H9 (cell line): ENCODE results near the gene LRRC74B. TPM values are rescaled to one million over a fixed set of nuclear protein-coding genes. Genes with fewer than 3 reads are reported as not detected.
"Not testable (repeated sequence)": the region's sequence is repeated elsewhere in the genome, so short reads cannot be mapped to it uniquely, and the experiment has no call there.

Experiments used
- DNase-seq: peaks from one replicate; pipeline ENCODE4 v3.0.0-alpha.2; 2017
- H2AFZ ChIP-seq: one replicate; pipeline ENCODE4 v1.6.1; 2013; ENCODE audit warnings: mild to moderate bottlenecking, low read length, control low read depth, moderate library complexity
- H2AK5ac ChIP-seq: 2 replicates; pipeline ENCODE4 v1.6.1; 2013; ENCODE audit warnings: low read length, control low read depth, mixed read lengths; ENCODE audit not compliant: insufficient read length
- H2BK120ac ChIP-seq: one replicate; pipeline ENCODE4 v1.6.1; 2013; ENCODE audit warnings: low read depth, mild to moderate bottlenecking, low read length, control low read depth, inconsistent platforms; ENCODE audit not compliant: poor library complexity, severe bottlenecking
- H2BK12ac ChIP-seq: 2 replicates; pipeline ENCODE4 v1.6.1; 2013; ENCODE audit warnings: low read length, control low read depth, mixed read lengths, low read depth; ENCODE audit not compliant: insufficient read length
- H2BK15ac ChIP-seq: 2 replicates; pipeline ENCODE4 v1.6.1; 2013; ENCODE audit warnings: low read depth, low read length, control low read depth
- H2BK20ac ChIP-seq: one replicate; pipeline ENCODE4 v1.6.1; 2013; ENCODE audit warnings: low read depth, mild to moderate bottlenecking, low read length, control low read depth, inconsistent platforms; ENCODE audit not compliant: poor library complexity, severe bottlenecking
- H2BK5ac ChIP-seq: 2 replicates; pipeline ENCODE4 v1.6.1; 2013; ENCODE audit warnings: low read length, control low read depth, mixed read lengths; ENCODE audit not compliant: insufficient read length
- H3K14ac ChIP-seq: 2 replicates; pipeline ENCODE4 v1.6.1; 2013; ENCODE audit warnings: low read length, control low read depth; ENCODE audit not compliant: insufficient read depth
- H3K18ac ChIP-seq: 2 replicates; pipeline ENCODE4 v1.6.1; 2013; ENCODE audit warnings: low read depth, mild to moderate bottlenecking, mixed read lengths, low read length, control low read depth; ENCODE audit not compliant: insufficient read length
- H3K23ac ChIP-seq: 2 replicates; pipeline ENCODE4 v1.6.1; 2013; ENCODE audit warnings: low read length, control low read depth, mixed read lengths, low read depth; ENCODE audit not compliant: insufficient read length
- H3K23me2 ChIP-seq: 2 replicates; pipeline ENCODE4 v1.6.1; 2013; ENCODE audit warnings: low read depth, mild to moderate bottlenecking, mixed read lengths, low read length, control low read depth; ENCODE audit not compliant: insufficient read length, poor library complexity, severe bottlenecking
- H3K27ac ChIP-seq: 2 replicates; pipeline ENCODE4 v1.5.1; 2013; ENCODE audit warnings: low read length, control low read depth, mixed read lengths, low read depth; ENCODE audit not compliant: insufficient read length
- H3K27me3 ChIP-seq: 2 replicates; pipeline ENCODE4 v1.6.1; 2013; ENCODE audit warnings: low read length, control low read depth, inconsistent platforms; ENCODE audit not compliant: insufficient read depth
- H3K4ac ChIP-seq: 2 replicates; pipeline ENCODE4 v1.6.1; 2013; ENCODE audit warnings: low read depth, mild to moderate bottlenecking, control low read depth, inconsistent platforms, low read length, moderate library complexity
- H3K4me1 ChIP-seq: 2 replicates; pipeline ENCODE4 v1.6.1; 2013; ENCODE audit warnings: low read length, control low read depth, inconsistent platforms; ENCODE audit not compliant: insufficient read depth
- H3K4me2 ChIP-seq: 2 replicates; pipeline ENCODE4 v1.6.1; 2013; ENCODE audit warnings: low read length, control low read depth, mixed read lengths; ENCODE audit not compliant: insufficient read length, insufficient read depth
- H3K56ac ChIP-seq: 2 replicates; pipeline ENCODE4 v1.6.1; 2013; ENCODE audit warnings: low read depth, mild to moderate bottlenecking, mixed read lengths, low read length, control low read depth; ENCODE audit not compliant: insufficient read length
- H3K79me1 ChIP-seq: 2 replicates; pipeline ENCODE4 v1.6.1; 2013; ENCODE audit warnings: low read depth, mild to moderate bottlenecking, moderate library complexity, low read length, control low read depth, inconsistent platforms; ENCODE audit not compliant: insufficient read depth, poor library complexity, severe bottlenecking
- H3K79me2 ChIP-seq: 2 replicates; pipeline ENCODE4 v1.6.1; 2013; ENCODE audit warnings: low read length, control low read depth, inconsistent platforms; ENCODE audit not compliant: insufficient read depth
- H3K9ac ChIP-seq: 2 replicates; pipeline ENCODE4 v1.6.1; 2013; ENCODE audit warnings: low read length, control low read depth, mixed read lengths; ENCODE audit not compliant: insufficient read length; ENCODE audit errors: extremely low read depth
- H3K9me3 ChIP-seq: one replicate; pipeline ENCODE4 v1.6.1; 2013; ENCODE audit warnings: low read depth, low read length, inconsistent platforms; ENCODE audit not compliant: control insufficient read depth
- H3T11ph ChIP-seq: one replicate; pipeline ENCODE4 v1.6.1; 2013; ENCODE audit warnings: mild to moderate bottlenecking, low read length, control low read depth, inconsistent platforms
- H4K20me1 ChIP-seq: one replicate; pipeline ENCODE4 v1.6.1; 2013; ENCODE audit not compliant: control insufficient read depth, insufficient read length, insufficient read depth
- H4K5ac ChIP-seq: 2 replicates; pipeline ENCODE4 v1.6.1; 2013; ENCODE audit warnings: low read depth, mild to moderate bottlenecking, mixed read lengths, low read length, control low read depth; ENCODE audit not compliant: insufficient read length
- H4K8ac ChIP-seq: replicated peaks from 2 replicates; pipeline ENCODE4 v1.6.1; 2013; ENCODE audit warnings: low read length, control low read depth, mixed read lengths, low read depth; ENCODE audit not compliant: insufficient read length
- H4K91ac ChIP-seq: 2 replicates; pipeline ENCODE4 v1.6.1; 2013; ENCODE audit warnings: low read depth, mild to moderate bottlenecking, moderate library complexity, mixed read lengths, low read length, control low read depth; ENCODE audit not compliant: insufficient read length
- H3K27ac Mint-ChIP-seq, 3 experiments: 2 replicates in 2 of 3; 3 replicates in 1 of 3; pipeline ENCODE4 v1.8.0; 2020 to 2021; ENCODE audit warnings: mixed read lengths in 3 of 3, mild to moderate bottlenecking in 1 of 3, moderate library complexity in 1 of 3
- H3K27me3 Mint-ChIP-seq: 2 replicates; pipeline ENCODE4 v1.8.0; 2021; ENCODE audit warnings: low read depth, mild to moderate bottlenecking, moderate library complexity, mixed read lengths
- H3K36me3 Mint-ChIP-seq, 3 experiments: 2 replicates in 2 of 3; 3 replicates in 1 of 3; pipeline ENCODE4 v1.8.0; 2020 to 2021; ENCODE audit warnings: low read depth in 3 of 3, mixed read lengths in 3 of 3; ENCODE audit not compliant: insufficient read depth in 1 of 3
- H3K4me1 Mint-ChIP-seq, 2 experiments: 2 replicates each; pipeline ENCODE4 v1.8.0; 2020; ENCODE audit warnings: mixed read lengths in 2 of 2
- H3K4me3 Mint-ChIP-seq, 2 experiments: 2 replicates in 1 of 2; 3 replicates in 1 of 2; pipeline ENCODE4 v1.8.0; 2020 to 2021; ENCODE audit warnings: mild to moderate bottlenecking in 2 of 2, mixed read lengths in 2 of 2, moderate library complexity in 1 of 2
- H3K9me3 Mint-ChIP-seq, 2 experiments: 2 replicates in 1 of 2; 3 replicates in 1 of 2; pipeline ENCODE4 v1.8.0; 2020; ENCODE audit warnings: mild to moderate bottlenecking in 2 of 2, mixed read lengths in 2 of 2, moderate library complexity in 1 of 2
- CTCF ChIP-seq: fragments of 200-600 bp; sonication (generic); conservative IDR thresholded peaks from 3 replicates; pipeline ENCODE4 v1.8.0; 2021; ENCODE audit warnings: antibody characterized with exemption, mild to moderate bottlenecking
- WGBS: extraction: QIAGEN DNeasy Blood & Tissue Kit; methylation state at CpG from one replicate; pipeline ENCODE4 v1.1.7; 2013; ENCODE audit warnings: missing lambda C conversion rate, low lambda C conversion rate, mixed read lengths; ENCODE audit not compliant: insufficient read length; ENCODE audit errors: extremely low coverage; 5-methylcytosine and 5-hydroxymethylcytosine counted together
- total RNA-seq: library from RNA; stranded (reverse); gene quantifications from 2 replicates; pipeline ENCODE4 v1.2.1, GENCODE V29; 2021

The LRRC74B gene
- total RNA-seq, 1 experiment from 2014 or later: not detected

GRCh38 chr22:21055880-21056319 is 10.2 kb downstream of the LRRC74B start:
- Histone ChIP-seq H3K27me3 (no peaks in the 10 kb centered on the region), H3K23me2 (no peaks in the 10 kb centered on the region), H3K23ac (no peak overlapping the region), H3K18ac (no peak overlapping the region), H4K91ac (no peak overlapping the region), H3T11ph (no peak overlapping the region), H3K27ac (no peak overlapping the region), H4K5ac (no peak overlapping the region), H3K9ac (no peak overlapping the region), H3K4me1 (peaks cover 5% of the 10 kb centered on the region; the same call in 1 of the 2 replicates), H4K20me1 (no peaks in the 10 kb centered on the region), H2BK5ac (no peak overlapping the region), H3K56ac (no peak overlapping the region), H3K79me2 (no peaks in the 10 kb centered on the region), H2BK20ac (no peak overlapping the region), H2AK5ac (no peak overlapping the region), H2BK120ac (no peak overlapping the region), H2BK12ac (no peak overlapping the region), H4K8ac (no peak overlapping the region), H2AFZ (no peak overlapping the region), H3K14ac (no peak overlapping the region), H3K4ac (no peak overlapping the region), H3K9me3 (no peaks in the 10 kb centered on the region), H2BK15ac (no peak overlapping the region), H3K4me2 (no peak overlapping the region), H3K79me1 (no peaks in the 10 kb centered on the region)
- Mint-ChIP-seq H3K4me1 (peaks cover 26 to 37% of the 10 kb centered on the region in 2 experiments), H3K4me3 (no peak overlapping the region), H3K9me3 (no peaks in the 10 kb centered on the region; a peak in 1 of 5 replicates), H3K27me3 (peaks cover 7% of the 10 kb centered on the region), H3K27ac (peak overlapping the region in 1 of 3 experiments; percentile 44; a peak in 1 of 7 replicates), H3K36me3 (no peaks in the 10 kb centered on the region)
- TF ChIP-seq CTCF: no peak
- peak; percentile 60 for DNase-seq
- WGBS: no CpG with 5 or more reads among the region's 7 CpGs

GRCh38 chr22:21060363-21060762 is 14.6 kb downstream of the LRRC74B start:
- not testable (repeated sequence) for H3K79me2 ChIP-seq, H2BK120ac ChIP-seq, H3K56ac ChIP-seq, H3K4me2 ChIP-seq, H4K91ac ChIP-seq, H3K27me3 Mint-ChIP-seq, H3K27me3 ChIP-seq, H4K8ac ChIP-seq, H3K9me3 Mint-ChIP-seq, H2BK5ac ChIP-seq, H3K27ac ChIP-seq, H4K5ac ChIP-seq, H3K14ac ChIP-seq, H2AK5ac ChIP-seq, H2AFZ ChIP-seq, H3K9ac ChIP-seq, H3K27ac Mint-ChIP-seq, H3K23me2 ChIP-seq, H2BK15ac ChIP-seq, DNase-seq, H3K79me1 ChIP-seq, H3K4me3 Mint-ChIP-seq, H2BK20ac ChIP-seq, H3K4me1 ChIP-seq, H3K4ac ChIP-seq, H4K20me1 ChIP-seq, H2BK12ac ChIP-seq, H3K9me3 ChIP-seq, H3K36me3 Mint-ChIP-seq, H3K23ac ChIP-seq, H3T11ph ChIP-seq, H3K18ac ChIP-seq
- no CpG with 5 or more reads among the region's 8 CpGs for WGBS
- peaks cover 10 to 16% of the 10 kb centered on the region in 2 experiments for H3K4me1 Mint-ChIP-seq
